Pancreas (tissue), 10 donors: ENCODE data around the gene WDR73. TPM values are rescaled to one million over a fixed set of nuclear protein-coding genes. Genes with fewer than 3 reads are reported as not detected.
A peak's percentile ranks its signal among the peaks of the same experiment; 100 is the strongest.

Experiments
- ATAC-seq, 4 donors: fragments of 200-7000 bp; cut with Tn5 transposase; one replicate each; pipeline versions ENCODE4 v1.8.0 to v1.9.1; 2020; ENCODE audit warnings: mild to moderate bottlenecking in 4 of 4, moderate library complexity in 4 of 4
- DNase-seq, 6 donors: peaks; one replicate each; pipeline ENCODE4 v3.0.0-alpha.2; 2020
- FAIRE-seq: peaks from 2 replicates; lab custom pipeline; 2012; peaks lifted over from hg19 to GRCh38; lab: Jason Lieb, UNC
- H3K27ac ChIP-seq, 4 donors: fragments of 200-600 bp; sonication (generic); 1 replicate in 3 of 4; 2 replicates in 1 of 4; pipeline versions ENCODE4 v1.5.0 to v1.8.0; 2020
- H3K27me3 ChIP-seq, 4 donors: fragments of 200-600 bp; one replicate each; pipeline ENCODE4 v1.8.0; 2021
- H3K36me3 ChIP-seq, 3 donors: fragments of 200-600 bp; sonication (generic) in 1 of 3; one replicate each; pipeline versions ENCODE4 v1.5.0 to v1.8.0; 2020 to 2021
- H3K4me1 ChIP-seq, 3 donors: fragments of 200-600 bp; one replicate each; pipeline ENCODE4 v1.8.0; 2021
- H3K4me3 ChIP-seq, 4 donors: fragments of 200-600 bp; sonication (generic) in 2 of 4; one replicate each; pipeline versions ENCODE4 v1.5.0 to v1.8.0; 2020 to 2021
- H3K9me3 ChIP-seq, 4 donors: fragments of 200-600 bp; one replicate each; pipeline ENCODE4 v1.8.0; 2021
- CTCF ChIP-seq, 4 donors: fragments of 200-600 bp; sonication (generic) in 3 of 4; IDR thresholded peaks; one replicate each; pipeline versions ENCODE4 v1.5.0 to v1.8.0; 2021; ENCODE audit warnings: antibody characterized with exemption in 4 of 4
- WGBS, 2 donors: extraction: QIAGEN DNeasy Blood & Tissue Kit; methylation state at CpG; one replicate each; pipeline ENCODE4 v1.1.7; 2013; 5-methylcytosine and 5-hydroxymethylcytosine counted together
- intact Hi-C, 3 donors: fragments of 100-400 bp; cut with DNase I; formaldehyde crosslinking; loops; one replicate each; pipeline versions ENCODE4 v1.11.1 to v1.14.2; 2022
- polyA plus RNA-seq, 2 donors: library from polyadenylated mRNA; stranded (reverse); fragments of 200-250 nt; gene quantifications; one replicate each; pipeline ENCODE4 v1.2.3, GENCODE V29; 2013
- total RNA-seq, 6 donors: library from RNA; stranded (reverse); fragmentation: NEBNext Ultra II Directional in 4 of 6; extraction: Animal tissue kit (Norgen Biotek cat#: 25700) in 4 of 6; gene quantifications; one replicate each; pipeline versions ENCODE4 v1.2.1 to v1.2.4, GENCODE V29; 2021 to 2023
- donor health status: healthy with polysubstance abuse.
- donor health status: DM: no; HTN: no; CAD: no; lungs with moderate emphysema.
- donor health status: DM: no; HTN: no; CAD: no.
- donor health status: control.
- donor health status: control.
- donor health status: Bipolar disorder and iron deficiency.
- donor health status: DM: yes; HTN: yes; CAD: no.
- donor health status: DM: no; HTN: no; CAD: no.
- donor health status: DM: no; HTN: no; CAD: no.
- donor health status: DM: yes; HTN: yes; CAD: no.

WDR73 gene
- total and polyA plus RNA-seq, 8 donors, result 10.5 to 28.3 (median 12.1) TPM

GRCh38 chr15:84611631-84612030 is 42.5 kb downstream of the WDR73 start:
- Histone ChIP-seq H3K27ac (no peak overlapping the region), H3K9me3 (no peaks in the 10 kb centered on the region), H3K4me3 (no peak overlapping the region), H3K27me3 (no peaks in the 10 kb centered on the region), H3K4me1 (peaks cover under 1 to 20% (median 12%) of the 10 kb centered on the region in 3 donors), H3K36me3 (no peaks in the 10 kb centered on the region)
- FAIRE-seq, result no peak
- DNase-seq, result no peak
- 96% methylated on average over 7 of the region's 7 CpGs for WGBS, 2 donors
- no peak for TF ChIP-seq CTCF (IDR thresholded peaks at IDR 0.05)
- intact Hi-C loops, result no loop called here
- ATAC-seq, result no peak

GRCh38 chr15:84609818-84610525 is 44.1 kb downstream of the WDR73 start:
- Histone ChIP-seq H3K36me3 (no peaks in the 10 kb centered on the region), H3K4me1 (peaks cover 12 to 36% (median 19%) of the 10 kb centered on the region in 3 donors), H3K27ac (no peak overlapping the region), H3K9me3 (no peaks in the 10 kb centered on the region), H3K27me3 (no peaks in the 10 kb centered on the region), H3K4me3 (no peak overlapping the region)
- TF ChIP-seq CTCF (IDR thresholded peaks at IDR 0.05), result no peak
- intact Hi-C loops, result no loop called here
- ATAC-seq, result peak in 1 of 4 donors; percentile 34
- peak in 1 of 6 donors; percentile 43 for DNase-seq
- WGBS, 2 donors, result 47 to 53% methylated on average over 11 of the region's 11 CpGs
- no peak for FAIRE-seq

- Histone ChIP-seq H3K4me1 (peaks cover 12 to 38% (median 19%) of the 10 kb centered on the region in 3 donors), H3K9me3 (no peaks in the 10 kb centered on the region), H3K36me3 (peaks cover 0 to 7% (median 0%) of the 10 kb centered on the region in 3 donors), H3K27ac (no peak overlapping the region), H3K4me3 (no peak overlapping the region), H3K27me3 (no peaks in the 10 kb centered on the region)
- no peak for TF ChIP-seq CTCF (IDR thresholded peaks at IDR 0.05)
- intact Hi-C loops, result no loop called here
- FAIRE-seq (no peak), DNase-seq (no peak), ATAC-seq (no peak)
- 54 to 65% methylated on average over 1 of the region's 1 CpG for WGBS, 2 donors
Observed at GRCh38 chr15:84608707-84609284, 45.3 kb downstream of the WDR73 start.

- no peaks in the 10 kb centered on the region for H3K9me3 ChIP-seq
- H3K4me3 ChIP-seq, result no peak overlapping the region
- H3K36me3 ChIP-seq, result peaks cover 0 to 7% (median 0%) of the 10 kb centered on the region in 3 donors
- H3K27ac ChIP-seq, result peak overlapping the region in 3 of 4 donors; percentile 3 to 76 (median 70)
- no peaks in the 10 kb centered on the region for H3K27me3 ChIP-seq
- intact Hi-C loops, result no loop called here
- ATAC-seq, result peak; percentile 59 to 86 (median 77)
- peaks cover 18 to 38% (median 24%) of the 10 kb centered on the region in 3 donors for H3K4me1 ChIP-seq
- WGBS, 2 donors, result 13 to 14% methylated on average over 8 of the region's 8 CpGs
- TF ChIP-seq CTCF (IDR thresholded peaks at IDR 0.05), result no peak
- peak in 3 of 6 donors; percentile 12 to 59 (median 36) for DNase-seq
- FAIRE-seq, result no peak
Observed at GRCh38 chr15:84606653-84607120, 47.4 kb downstream of the WDR73 start.

GRCh38 chr15:84605554-84605882 is 48.6 kb downstream of the WDR73 start:
- ATAC-seq, result no peak
- FAIRE-seq, result no peak
- intact Hi-C loops, result no loop called here
- Histone ChIP-seq H3K9me3 (no peaks in the 10 kb centered on the region), H3K36me3 (peaks cover 0 to 7% (median 0%) of the 10 kb centered on the region in 3 donors), H3K27me3 (no peaks in the 10 kb centered on the region), H3K4me3 (no peak overlapping the region), H3K27ac (peak overlapping the region in 2 of 4 donors; percentile 13 to 22), H3K4me1 (peaks cover 18 to 38% (median 24%) of the 10 kb centered on the region in 3 donors)
- no peak for DNase-seq
- 64 to 68% methylated on average over 2 of the region's 2 CpGs for WGBS, 2 donors
- TF ChIP-seq CTCF (IDR thresholded peaks at IDR 0.05), result no peak
